ENCODE measurements around the gene TMEM18.
A peak's percentile ranks its signal among the peaks of the same experiment; 100 is the strongest.

The TMEM18 gene

GRCh38 chr2:677056-677958 lies at the start of gene TMEM18:
Gene TMEM18, minus strand, starts transcription at chr2:677406. Its CDS starts 61 bp downstream, at chr2:677345.
- peak; percentile 96 for DNase-seq (ENCODE audit: low read depth, low spot score)
- Histone ChIP-seq H3K4me3 (ENCODE audit: insufficient read length, low read depth) (peak within 1 kb of the TSS; percentile 87), H3K9me3 (ENCODE audit: insufficient read depth, low read length) (peaks cover 3% of the 10 kb centered on the region; the same call in 1 of the 2 replicates), H3K4me1 (ENCODE audit: insufficient read depth, insufficient read length) (peaks cover 3% of the 10 kb centered on the region), H3K9ac (ENCODE audit: insufficient read length, low read depth) (peak within 1 kb of the TSS; percentile 92), H3K36me3 (ENCODE audit: insufficient read depth, insufficient read length, low read length) (peaks cover 14% of the 10 kb centered on the region), H3K27me3 (ENCODE audit: insufficient read depth, insufficient read length) (no peaks in the 10 kb centered on the region)
- no peak for TF ChIP-seq YY1 (IDR thresholded peaks at IDR 0.05; ENCODE audit: insufficient read depth, insufficient read length)
- no peak for TF ChIP-seq ZNF274 (IDR thresholded peaks at IDR 0.05; ENCODE audit: low read depth, low read length)
- no peak for TF ChIP-seq SUZ12 (IDR thresholded peaks at IDR 0.05; ENCODE audit: extremely low read depth, insufficient read depth, insufficient read length)

DNA sequence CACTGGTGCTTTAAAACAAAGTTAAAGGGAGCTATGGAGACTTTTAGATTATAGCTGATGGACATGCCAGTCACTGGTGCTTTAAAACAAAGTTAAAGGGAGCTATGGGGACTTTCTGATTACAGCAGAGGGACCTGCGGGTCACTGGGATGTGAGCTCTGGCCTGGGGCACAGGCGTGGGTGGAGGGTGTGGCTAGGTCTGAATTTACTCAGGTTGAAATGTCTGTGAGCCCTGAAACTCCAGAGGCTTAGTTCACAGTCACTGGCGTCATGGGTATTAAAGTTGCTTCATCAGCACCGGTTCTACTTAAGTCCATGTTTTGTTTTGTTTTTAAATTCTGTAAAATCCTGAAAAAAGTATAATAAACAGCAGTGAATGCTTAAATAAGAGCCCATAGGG lies 49.0 kb upstream of the TMEM18 start:
- no peaks in the 10 kb centered on the region for H3K9me3 ChIP-seq (ENCODE audit: insufficient read depth, low read length)
- H3K4me3 ChIP-seq (ENCODE audit: insufficient read length, low read depth), result no peak overlapping the region
- no peaks in the 10 kb centered on the region for H3K27me3 ChIP-seq (ENCODE audit: insufficient read depth, insufficient read length)
- DNase-seq (ENCODE audit: low read depth, low spot score), result no peak
- no peaks in the 10 kb centered on the region for H3K36me3 ChIP-seq (ENCODE audit: insufficient read depth, insufficient read length, low read length)
- peaks cover 2% of the 10 kb centered on the region for H3K4me1 ChIP-seq (ENCODE audit: insufficient read depth, insufficient read length)
- H3K9ac ChIP-seq (ENCODE audit: insufficient read length, low read depth), result no peak overlapping the region
- TF ChIP-seq SUZ12 (IDR thresholded peaks at IDR 0.05; ENCODE audit: extremely low read depth, insufficient read depth, insufficient read length) (no peak), ZNF274 (IDR thresholded peaks at IDR 0.05; ENCODE audit: low read depth, low read length) (no peak), YY1 (IDR thresholded peaks at IDR 0.05; ENCODE audit: insufficient read depth, insufficient read length) (no peak)

DNA sequence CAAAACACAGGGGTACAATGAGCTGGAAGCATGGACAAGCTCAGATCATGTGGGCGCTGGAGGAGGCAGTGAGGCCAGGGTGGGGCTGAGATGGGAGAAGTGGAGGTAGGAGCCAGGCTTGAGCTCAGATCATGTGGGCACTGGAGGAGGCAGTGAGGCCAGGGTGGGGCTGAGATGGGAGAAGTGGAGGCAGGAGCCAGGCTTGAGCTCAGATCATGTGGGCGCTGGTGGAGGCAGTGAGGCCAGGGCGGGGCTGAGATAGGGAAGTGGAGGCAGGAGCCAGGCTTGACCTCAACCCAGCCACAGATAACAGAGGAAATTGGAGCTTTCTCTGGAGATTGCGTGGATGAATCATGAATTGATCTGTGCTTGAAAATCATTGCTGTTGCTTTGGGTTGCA lies 48.3 kb upstream of the TMEM18 start:
- Histone ChIP-seq H3K4me3 (ENCODE audit: insufficient read length, low read depth) (no peak overlapping the region), H3K9me3 (ENCODE audit: insufficient read depth, low read length) (no peaks in the 10 kb centered on the region), H3K27me3 (ENCODE audit: insufficient read depth, insufficient read length) (no peaks in the 10 kb centered on the region), H3K9ac (ENCODE audit: insufficient read length, low read depth) (no peak overlapping the region), H3K36me3 (ENCODE audit: insufficient read depth, insufficient read length, low read length) (no peaks in the 10 kb centered on the region), H3K4me1 (ENCODE audit: insufficient read depth, insufficient read length) (peaks cover 2% of the 10 kb centered on the region)
- DNase-seq (ENCODE audit: low read depth, low spot score), result no peak
- TF ChIP-seq YY1 (IDR thresholded peaks at IDR 0.05; ENCODE audit: insufficient read depth, insufficient read length) (no peak), ZNF274 (IDR thresholded peaks at IDR 0.05; ENCODE audit: low read depth, low read length) (no peak), SUZ12 (IDR thresholded peaks at IDR 0.05; ENCODE audit: extremely low read depth, insufficient read depth, insufficient read length) (no peak)

DNA sequence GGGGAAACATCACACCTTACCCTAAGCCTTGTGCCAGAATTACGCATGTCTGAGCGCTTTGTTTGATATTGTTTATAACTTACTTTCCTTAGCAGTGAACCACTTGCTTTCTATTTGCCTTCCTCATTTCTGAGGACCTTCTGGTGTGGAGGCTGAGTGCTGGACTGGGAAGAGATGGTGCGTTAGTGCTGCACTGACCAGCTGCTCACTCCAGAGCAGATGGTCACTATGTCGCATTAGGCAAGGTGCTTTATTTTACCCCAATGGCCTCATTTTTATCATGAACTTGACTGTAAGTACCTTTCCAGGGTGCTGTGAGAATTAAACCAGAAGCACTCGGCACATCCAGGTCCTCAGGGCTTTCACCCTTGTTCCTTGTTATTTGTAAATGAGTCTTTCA lies 46.6 kb upstream of the TMEM18 start:
- no peak for TF ChIP-seq YY1 (IDR thresholded peaks at IDR 0.05; ENCODE audit: insufficient read depth, insufficient read length)
- no peak for TF ChIP-seq ZNF274 (IDR thresholded peaks at IDR 0.05; ENCODE audit: low read depth, low read length)
- no peak for TF ChIP-seq SUZ12 (IDR thresholded peaks at IDR 0.05; ENCODE audit: extremely low read depth, insufficient read depth, insufficient read length)
- peaks cover under 1% of the 10 kb centered on the region for H3K4me1 ChIP-seq (ENCODE audit: insufficient read depth, insufficient read length)
- DNase-seq (ENCODE audit: low read depth, low spot score), result no peak

DNA sequence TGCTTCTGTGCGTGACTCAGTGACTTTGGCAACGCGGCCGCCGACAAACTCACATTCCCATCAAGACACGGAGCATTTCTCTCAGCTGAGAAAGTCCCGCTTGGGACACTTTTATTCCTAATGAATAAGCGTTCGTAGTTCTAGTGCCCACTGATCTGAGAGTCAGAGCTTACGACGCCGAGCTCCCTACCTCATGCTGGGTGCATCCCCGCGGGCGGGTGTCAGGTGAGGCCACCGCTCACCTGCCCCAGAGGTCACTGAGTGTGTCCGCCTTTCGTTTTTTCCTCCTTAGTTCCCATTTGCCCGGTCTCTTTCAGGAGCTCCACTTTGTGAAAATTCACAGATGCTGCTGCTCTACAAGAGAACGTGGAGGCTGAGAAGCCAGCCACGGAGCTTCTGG lies 43.6 kb upstream of the TMEM18 start:
- no peak for TF ChIP-seq SUZ12 (IDR thresholded peaks at IDR 0.05; ENCODE audit: extremely low read depth, insufficient read depth, insufficient read length)
- TF ChIP-seq YY1 (IDR thresholded peaks at IDR 0.05; ENCODE audit: insufficient read depth, insufficient read length), result no peak
- no peak for TF ChIP-seq ZNF274 (IDR thresholded peaks at IDR 0.05; ENCODE audit: low read depth, low read length)
- Histone ChIP-seq H3K9ac (ENCODE audit: insufficient read length, low read depth) (no peak overlapping the region), H3K9me3 (ENCODE audit: insufficient read depth, low read length) (no peaks in the 10 kb centered on the region), H3K4me3 (ENCODE audit: insufficient read length, low read depth) (no peak overlapping the region), H3K4me1 (ENCODE audit: insufficient read depth, insufficient read length) (no peaks in the 10 kb centered on the region), H3K27me3 (ENCODE audit: insufficient read depth, insufficient read length) (no peaks in the 10 kb centered on the region), H3K36me3 (ENCODE audit: insufficient read depth, insufficient read length, low read length) (no peaks in the 10 kb centered on the region)
- DNase-seq (ENCODE audit: low read depth, low spot score), result no peak

More for the DNA sequence above, 46.6 kb upstream of the TMEM18 start:
- Histone ChIP-seq H3K36me3 (ENCODE audit: insufficient read depth, insufficient read length, low read length) (no peaks in the 10 kb centered on the region), H3K27me3 (ENCODE audit: insufficient read depth, insufficient read length) (no peaks in the 10 kb centered on the region), H3K4me3 (ENCODE audit: insufficient read length, low read depth) (no peak overlapping the region), H3K9ac (ENCODE audit: insufficient read length, low read depth) (no peak overlapping the region), H3K9me3 (ENCODE audit: insufficient read depth, low read length) (no peaks in the 10 kb centered on the region)

- no peak for DNase-seq (ENCODE audit: low read depth, low spot score)
- Histone ChIP-seq H3K4me3 (ENCODE audit: insufficient read length, low read depth) (no peak overlapping the region), H3K9me3 (ENCODE audit: insufficient read depth, low read length) (no peaks in the 10 kb centered on the region), H3K36me3 (ENCODE audit: insufficient read depth, insufficient read length, low read length) (no peaks in the 10 kb centered on the region), H3K4me1 (ENCODE audit: insufficient read depth, insufficient read length) (no peaks in the 10 kb centered on the region), H3K9ac (ENCODE audit: insufficient read length, low read depth) (no peak overlapping the region), H3K27me3 (ENCODE audit: insufficient read depth, insufficient read length) (no peaks in the 10 kb centered on the region)
- no peak for TF ChIP-seq SUZ12 (IDR thresholded peaks at IDR 0.05; ENCODE audit: extremely low read depth, insufficient read depth, insufficient read length)
- no peak for TF ChIP-seq YY1 (IDR thresholded peaks at IDR 0.05; ENCODE audit: insufficient read depth, insufficient read length)
- TF ChIP-seq ZNF274 (IDR thresholded peaks at IDR 0.05; ENCODE audit: low read depth, low read length), result no peak
Observed at GRCh38 chr2:719734-720133, 42.5 kb upstream of the TMEM18 start.

- no peaks in the 10 kb centered on the region for H3K27me3 ChIP-seq (ENCODE audit: insufficient read depth, insufficient read length)
- no peaks in the 10 kb centered on the region for H3K36me3 ChIP-seq (ENCODE audit: insufficient read depth, insufficient read length, low read length)
Observed at GRCh38 chr2:719191-719590, 42.0 kb upstream of the TMEM18 start.

More at GRCh38 chr2:719191-719590, 42.0 kb upstream of the TMEM18 start:
- H3K9ac ChIP-seq (ENCODE audit: insufficient read length, low read depth), result no peak overlapping the region
- no peak for DNase-seq (ENCODE audit: low read depth, low spot score)
- no peak overlapping the region for H3K4me3 ChIP-seq (ENCODE audit: insufficient read length, low read depth)
- no peaks in the 10 kb centered on the region for H3K4me1 ChIP-seq (ENCODE audit: insufficient read depth, insufficient read length)
- no peaks in the 10 kb centered on the region for H3K9me3 ChIP-seq (ENCODE audit: insufficient read depth, low read length)
- TF ChIP-seq SUZ12 (IDR thresholded peaks at IDR 0.05; ENCODE audit: extremely low read depth, insufficient read depth, insufficient read length), result no peak
- no peak for TF ChIP-seq YY1 (IDR thresholded peaks at IDR 0.05; ENCODE audit: insufficient read depth, insufficient read length)
- TF ChIP-seq ZNF274 (IDR thresholded peaks at IDR 0.05; ENCODE audit: low read depth, low read length), result no peak

All from NT2/D1 (cell line).